CD4-positive, CD25-positive, alpha-beta regulatory T cell (primary cell): ENCODE results near the gene CYBB. TPM values are rescaled to one million over a fixed set of nuclear protein-coding genes. Genes with fewer than 3 reads are reported as not detected.
A peak's percentile ranks its signal among the peaks of the same experiment; 100 is the strongest.

Experiments used
- ATAC-seq, 2 donors: fragments of 150-1000 bp; cut with Tn5 transposase; one replicate each; pipeline ENCODE4 v1.10.0; 2021; ENCODE audit warnings: low read depth in 2 of 2, moderate number of reproducible peaks in 2 of 2, moderate library complexity in 1 of 2
- DNase-seq, 3 donors: peaks; one replicate each; pipeline versions ENCODE4 v3.0.0 to v3.0.0-alpha.2; 2012 to 2022; ENCODE audit warnings: mixed read lengths in 1 of 3
- H3K27ac ChIP-seq: one replicate; pipeline ENCODE4 v1.7.0; 2013; ENCODE audit warnings: mild to moderate bottlenecking, low read length; ENCODE audit not compliant: insufficient read depth, poor library complexity, severe bottlenecking
- H3K27me3 ChIP-seq: one replicate; pipeline ENCODE4 v1.7.0; 2013; ENCODE audit warnings: low read length; ENCODE audit not compliant: control insufficient read depth, insufficient read depth
- H3K36me3 ChIP-seq: one replicate; pipeline ENCODE4 v1.7.0; 2013; ENCODE audit warnings: mild to moderate bottlenecking, low read length, moderate library complexity; ENCODE audit not compliant: control insufficient read depth, insufficient read depth
- H3K4me1 ChIP-seq: 2 replicates; pipeline ENCODE4 v1.7.0; 2013; ENCODE audit warnings: mild to moderate bottlenecking, low read length; ENCODE audit not compliant: insufficient read depth, control insufficient read depth, poor library complexity, severe bottlenecking
- H3K4me3 ChIP-seq: one replicate; pipeline ENCODE4 v1.7.0; 2013; ENCODE audit warnings: low read depth, mild to moderate bottlenecking, low read length, moderate library complexity
- H3K9me3 ChIP-seq, 2 experiments: 1 replicate in 1 of 2; 2 replicates in 1 of 2; pipeline ENCODE4 v1.7.0; 2013; ENCODE audit warnings: low read length in 2 of 2, mild to moderate bottlenecking in 1 of 2, moderate library complexity in 1 of 2; ENCODE audit not compliant: control insufficient read depth in 2 of 2
- H3K27ac Mint-ChIP-seq, 3 donors: one replicate each; pipeline ENCODE4 v1.8.0; 2020 to 2022; ENCODE audit warnings: mild to moderate bottlenecking in 3 of 3, mixed read lengths in 3 of 3, moderate library complexity in 2 of 3
- H3K27me3 Mint-ChIP-seq: one replicate; pipeline ENCODE4 v1.8.0; 2022; ENCODE audit warnings: mild to moderate bottlenecking, mixed read lengths
- H3K36me3 Mint-ChIP-seq: one replicate; pipeline ENCODE4 v1.8.0; 2020; ENCODE audit warnings: mixed read lengths
- H3K4me1 Mint-ChIP-seq, 4 donors: one replicate each; pipeline ENCODE4 v1.8.0; 2020 to 2022; ENCODE audit warnings: mixed read lengths in 4 of 4, mild to moderate bottlenecking in 1 of 4
- H3K4me3 Mint-ChIP-seq, 4 donors: one replicate each; pipeline ENCODE4 v1.8.0; 2020 to 2022; ENCODE audit warnings: mild to moderate bottlenecking in 4 of 4, mixed read lengths in 4 of 4, moderate library complexity in 3 of 4
- H3K9me3 Mint-ChIP-seq, 7 donors: one replicate each; pipeline ENCODE4 v1.8.0; 2020 to 2022; ENCODE audit warnings: mixed read lengths in 7 of 7, mild to moderate bottlenecking in 3 of 7, moderate library complexity in 2 of 7
- polyA plus RNA-seq, 4 donors: library from polyadenylated mRNA; unstranded; fragments of 300-500 nt; fragmentation: Illumina TruSeq; gene quantifications; one replicate each; pipeline ENCODE4 v1.2.3, GENCODE V29; 2021
- total RNA-seq: library from RNA; stranded (reverse); gene quantifications from one replicate; pipeline ENCODE4 v1.2.3, GENCODE V29; 2022

Gene CYBB
- total and polyA plus RNA-seq, 5 donors from 2014 or later: 0.19 to 1.2 (median 0.43) TPM; not detected in 1

- H3K4me1 ChIP-seq: peaks cover 17% of the 10 kb centered on the region
- H3K27ac ChIP-seq: peak overlapping the region; percentile 23
- H3K4me3 ChIP-seq: no peak overlapping the region
- Mint-ChIP-seq H3K36me3 (no peaks in the 10 kb centered on the region), H3K27me3 (no peaks in the 10 kb centered on the region), H3K9me3 (peaks cover 0 to 4% (median 0%) of the 10 kb centered on the region in 7 donors), H3K4me3 (peak overlapping the region in 3 of 4 donors; percentile 6 to 61 (median 15)), H3K27ac (peak overlapping the region; percentile 62 to 81 (median 71)), H3K4me1 (peaks cover 11 to 36% (median 19%) of the 10 kb centered on the region in 4 donors)
- H3K36me3 ChIP-seq: no peaks in the 10 kb centered on the region
- ATAC-seq (peak in 1 of 2 donors; percentile 65), DNase-seq (peak in 2 of 3 donors; percentile 11 to 57)
- no peaks in the 10 kb centered on the region for H3K9me3 ChIP-seq
- peaks cover 2% of the 10 kb centered on the region for H3K27me3 ChIP-seq
Measured at GRCh38 chrX:37786624-37787422, 7.0 kb downstream of the CYBB start.

- H3K36me3 Mint-ChIP-seq: no peaks in the 10 kb centered on the region
- DNase-seq: peak in 1 of 3 donors; percentile 14
Measured at GRCh38 chrX:37787423-37787869, 7.6 kb downstream of the CYBB start.

GRCh38 chrX:37796310-37796709, 16.5 kb downstream of the CYBB start:
- Mint-ChIP-seq H3K9me3 (no peaks in the 10 kb centered on the region), H3K27ac (no peak overlapping the region), H3K4me1 (peaks cover 0 to 11% (median 3%) of the 10 kb centered on the region in 4 donors), H3K36me3 (no peaks in the 10 kb centered on the region), H3K4me3 (no peak overlapping the region), H3K27me3 (no peaks in the 10 kb centered on the region)
- no peaks in the 10 kb centered on the region for H3K9me3 ChIP-seq
- H3K27me3 ChIP-seq: no peaks in the 10 kb centered on the region
- H3K4me1 ChIP-seq: no peaks in the 10 kb centered on the region
- no peaks in the 10 kb centered on the region for H3K36me3 ChIP-seq
- H3K27ac ChIP-seq: no peak overlapping the region
- no peak for ATAC-seq
- DNase-seq: no peak
- H3K4me3 ChIP-seq: no peak overlapping the region

More at GRCh38 chrX:37787423-37787869, 7.6 kb downstream of the CYBB start:
- Mint-ChIP-seq H3K4me3 (no peak overlapping the region), H3K27me3 (no peaks in the 10 kb centered on the region), H3K27ac (peak overlapping the region in 1 of 3 donors; percentile 81), H3K4me1 (peaks cover 11 to 36% (median 19%) of the 10 kb centered on the region in 4 donors), H3K9me3 (peaks cover 0 to 4% (median 0%) of the 10 kb centered on the region in 7 donors)
- Histone ChIP-seq H3K4me1 (peaks cover 17% of the 10 kb centered on the region), H3K9me3 (no peaks in the 10 kb centered on the region), H3K36me3 (no peaks in the 10 kb centered on the region), H3K27ac (no peak overlapping the region), H3K4me3 (no peak overlapping the region), H3K27me3 (peaks cover 2% of the 10 kb centered on the region)
- ATAC-seq: no peak

GRCh38 chrX:37796805-37797204, 16.9 kb downstream of the CYBB start:
- Histone ChIP-seq H3K27me3 (no peaks in the 10 kb centered on the region), H3K4me3 (no peak overlapping the region), H3K27ac (no peak overlapping the region), H3K36me3 (no peaks in the 10 kb centered on the region), H3K4me1 (no peaks in the 10 kb centered on the region), H3K9me3 (no peaks in the 10 kb centered on the region)
- Mint-ChIP-seq H3K27me3 (no peaks in the 10 kb centered on the region), H3K4me1 (peaks cover 0 to 11% (median 3%) of the 10 kb centered on the region in 4 donors), H3K27ac (no peak overlapping the region), H3K36me3 (no peaks in the 10 kb centered on the region), H3K9me3 (no peaks in the 10 kb centered on the region), H3K4me3 (no peak overlapping the region)
- no peak for DNase-seq
- ATAC-seq: peak; percentile 44 to 55

- no peaks in the 10 kb centered on the region for H3K27me3 Mint-ChIP-seq
- Histone ChIP-seq H3K4me1 (no peaks in the 10 kb centered on the region), H3K36me3 (no peaks in the 10 kb centered on the region), H3K27me3 (no peaks in the 10 kb centered on the region), H3K4me3 (no peak overlapping the region), H3K27ac (no peak overlapping the region), H3K9me3 (no peaks in the 10 kb centered on the region)
- H3K36me3 Mint-ChIP-seq: no peaks in the 10 kb centered on the region
- H3K4me1 Mint-ChIP-seq: peaks cover 0 to 11% (median 4%) of the 10 kb centered on the region in 4 donors
- H3K4me3 Mint-ChIP-seq: no peak overlapping the region
- H3K9me3 Mint-ChIP-seq: peaks cover 0 to 6% (median 0%) of the 10 kb centered on the region in 7 donors
- ATAC-seq (no peak), DNase-seq (no peak)
- no peak overlapping the region for H3K27ac Mint-ChIP-seq
Measured at GRCh38 chrX:37799936-37800335, 20.1 kb downstream of the CYBB start.

- DNase-seq (no peak), ATAC-seq (no peak)
- Mint-ChIP-seq H3K27me3 (no peaks in the 10 kb centered on the region), H3K27ac (no peak overlapping the region), H3K36me3 (no peaks in the 10 kb centered on the region), H3K4me3 (no peak overlapping the region), H3K4me1 (peaks cover 0 to 11% (median 3%) of the 10 kb centered on the region in 4 donors), H3K9me3 (peaks cover 0 to 6% (median 0%) of the 10 kb centered on the region in 7 donors)
- Histone ChIP-seq H3K4me1 (no peaks in the 10 kb centered on the region), H3K36me3 (no peaks in the 10 kb centered on the region), H3K9me3 (no peaks in the 10 kb centered on the region), H3K4me3 (no peak overlapping the region), H3K27ac (no peak overlapping the region), H3K27me3 (no peaks in the 10 kb centered on the region)
Measured at GRCh38 chrX:37800717-37801116, 20.9 kb downstream of the CYBB start.

GRCh38 chrX:37802028-37802427, 22.2 kb downstream of the CYBB start:
- no peaks in the 10 kb centered on the region for H3K36me3 ChIP-seq
- Mint-ChIP-seq H3K4me3 (no peak overlapping the region), H3K9me3 (peaks cover 0 to 6% (median 0%) of the 10 kb centered on the region in 7 donors), H3K27me3 (no peaks in the 10 kb centered on the region), H3K36me3 (no peaks in the 10 kb centered on the region), H3K27ac (no peak overlapping the region), H3K4me1 (peaks cover 0 to 2% (median under 1%) of the 10 kb centered on the region in 4 donors)
- H3K27me3 ChIP-seq: no peaks in the 10 kb centered on the region
- H3K27ac ChIP-seq: no peak overlapping the region
- H3K9me3 ChIP-seq: no peaks in the 10 kb centered on the region
- no peaks in the 10 kb centered on the region for H3K4me1 ChIP-seq
- ATAC-seq (no peak), DNase-seq (no peak)
- no peak overlapping the region for H3K4me3 ChIP-seq
